Activated naive CD8-positive, alpha-beta T cell treated with anti-CD3 and anti-CD28 coated beads, Interleukin-2, amount 10 ng/mL, durations not matched to agents 7 days and 5 days (primary cell): Measurements from ENCODE around the gene IRF8. TPM values are rescaled to one million over a fixed set of nuclear protein-coding genes. Genes with fewer than 3 reads are reported as not detected.
A peak's percentile ranks its signal among the peaks of the same experiment; 100 is the strongest.
"Not testable (repeated sequence)": the region's sequence is repeated elsewhere in the genome, so short reads cannot be mapped to it uniquely, and the experiment has no call there.

Experiments
- ATAC-seq: fragments of 150-1000 bp; cut with Tn5 transposase; one replicate; pipeline ENCODE4 v1.10.0; 2021; ENCODE audit warnings: low read depth, moderate library complexity
- POLR2A ChIA-PET: fragments of 350-600 bp; sonication (Branson Sonifier 250); formaldehyde crosslinking; loops from one replicate; lab custom pipeline; 2021; ENCODE audit warnings: antibody characterized with exemption; lab: Charles Lee
- DNase-seq: peaks from one replicate; pipeline ENCODE4 v3.0.0; 2021
- H3K27ac Mint-ChIP-seq: one replicate; pipeline ENCODE4 v1.8.0; 2022; ENCODE audit warnings: mild to moderate bottlenecking, mixed read lengths
- H3K27me3 Mint-ChIP-seq: one replicate; pipeline ENCODE4 v1.8.0; 2022; ENCODE audit warnings: mild to moderate bottlenecking, moderate library complexity, mixed read lengths
- H3K36me3 Mint-ChIP-seq: one replicate; pipeline ENCODE4 v1.8.0; 2021; ENCODE audit warnings: mild to moderate bottlenecking, mixed read lengths
- H3K4me1 Mint-ChIP-seq: one replicate; pipeline ENCODE4 v1.8.0; 2021; ENCODE audit warnings: mixed read lengths
- H3K4me3 Mint-ChIP-seq: one replicate; pipeline ENCODE4 v1.8.0; 2022; ENCODE audit warnings: mild to moderate bottlenecking, moderate library complexity, mixed read lengths
- H3K9me3 Mint-ChIP-seq: one replicate; pipeline ENCODE4 v1.8.0; 2021; ENCODE audit warnings: mixed read lengths
- total RNA-seq, 2 experiments: library from RNA; stranded (reverse); gene quantifications; one replicate each; pipeline ENCODE4 v1.2.3, GENCODE V29; 2021

The IRF8 gene
- total RNA-seq, result 10 to 100 TPM; 27.8 to 30.8 TPM

GRCh38 chr16:85898521-85899442, at the start of gene IRF8:
IRF8 (plus strand) TSS chr16:85899162; CDS start chr16:85903016, 3,854 bp downstream.
- peak; percentile 87 for DNase-seq
- peak; percentile 79 for ATAC-seq
- Mint-ChIP-seq H3K9me3 (no peaks in the 10 kb centered on the region), H3K4me1 (peaks cover 53% of the 10 kb centered on the region), H3K36me3 (peaks cover 15% of the 10 kb centered on the region), H3K27ac (peak within 1 kb of the TSS; percentile 75), H3K27me3 (peaks cover 6% of the 10 kb centered on the region), H3K4me3 (peak within 1 kb of the TSS; percentile 86)
- POLR2A ChIA-PET, result interaction anchor here (0.6 to 3.6 kb wide), 7 partner anchors 10 to 137 kb away, joined by 3 to 18 read pairs (median 3); no protein-coding TSS in a partner anchor

DNA sequence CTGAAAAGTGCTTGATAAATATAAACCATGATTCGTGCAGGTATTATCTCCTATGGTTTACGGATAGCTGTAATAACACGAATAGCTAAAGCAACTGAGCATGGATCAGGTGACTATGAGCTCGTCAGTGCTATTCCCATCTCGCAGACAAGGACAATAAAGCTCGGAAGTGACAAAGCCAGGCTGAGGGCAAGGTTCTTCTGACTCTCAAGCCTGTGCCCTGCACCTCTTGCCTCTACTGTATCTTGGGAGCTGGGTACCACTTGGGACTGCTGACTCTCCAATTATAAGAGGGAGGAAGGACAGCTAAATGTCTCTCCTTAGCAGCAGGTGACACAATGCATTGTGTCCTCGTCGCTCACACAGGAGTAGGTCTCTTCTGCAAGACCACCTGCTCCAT, 49.6 kb upstream of the IRF8 start:
- DNase-seq (no peak), ATAC-seq (no peak)
- Mint-ChIP-seq H3K4me1 (peaks cover 10% of the 10 kb centered on the region), H3K36me3 (no peaks in the 10 kb centered on the region), H3K9me3 (no peaks in the 10 kb centered on the region), H3K27me3 (peaks cover 8% of the 10 kb centered on the region), H3K27ac (no peak overlapping the region), H3K4me3 (no peak overlapping the region)
- POLR2A ChIA-PET, result no interaction called here

- Mint-ChIP-seq H3K27ac (no peak overlapping the region), H3K4me3 (no peak overlapping the region), H3K4me1 (peaks cover 5% of the 10 kb centered on the region), H3K9me3 (peaks cover 3% of the 10 kb centered on the region), H3K27me3 (peaks cover 7% of the 10 kb centered on the region), H3K36me3 (no peaks in the 10 kb centered on the region)
- POLR2A ChIA-PET, result no interaction called here
- no peak for DNase-seq
- ATAC-seq, result no peak
These were observed 48.5 kb upstream of the IRF8 start for GRCh38 chr16:85850344-85850880.

DNA sequence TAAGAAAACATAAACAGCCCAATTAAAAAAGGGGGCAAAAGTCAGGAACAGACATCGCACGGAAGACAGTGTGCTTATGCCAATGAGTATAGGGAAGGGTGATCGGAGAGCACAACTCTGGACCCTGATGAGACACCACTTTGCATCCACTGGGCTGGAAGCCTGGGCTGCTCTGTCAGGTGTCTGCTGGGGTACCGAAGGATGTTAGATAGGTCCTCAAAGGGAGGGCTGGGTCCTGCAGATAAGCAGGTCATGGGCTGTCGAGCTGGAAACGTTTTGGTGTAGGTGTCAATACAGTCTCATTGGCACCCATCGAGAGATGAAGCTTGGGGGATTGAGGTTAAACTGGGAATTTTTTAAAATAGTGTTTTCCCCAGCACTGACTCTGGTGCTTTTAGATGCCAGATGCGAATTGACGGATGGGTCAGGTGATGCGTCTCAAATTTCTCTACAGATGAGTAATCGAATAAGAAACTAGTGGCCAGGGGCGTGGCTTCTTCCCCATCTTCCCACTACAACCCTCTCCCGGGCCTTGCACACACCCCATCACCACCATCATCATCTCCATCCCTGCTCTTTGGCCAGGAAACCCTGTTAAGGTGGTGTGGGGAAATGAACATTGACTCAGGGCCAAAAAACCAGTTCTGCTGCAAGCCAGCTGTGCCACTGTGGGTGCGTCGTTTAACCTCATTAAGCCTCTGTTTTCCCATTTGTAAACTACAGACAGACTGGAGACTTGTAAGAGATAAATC, 47.8 kb upstream of the IRF8 start:
- H3K27me3 Mint-ChIP-seq, result peaks cover 7% of the 10 kb centered on the region
- peaks cover 8% of the 10 kb centered on the region for H3K9me3 Mint-ChIP-seq
- no peak overlapping the region for H3K4me3 Mint-ChIP-seq
- H3K4me1 Mint-ChIP-seq, result peaks cover 6% of the 10 kb centered on the region
- no peak overlapping the region for H3K27ac Mint-ChIP-seq
- no peak for DNase-seq
- POLR2A ChIA-PET, result no interaction called here
- ATAC-seq, result no peak
- no peaks in the 10 kb centered on the region for H3K36me3 Mint-ChIP-seq

DNA sequence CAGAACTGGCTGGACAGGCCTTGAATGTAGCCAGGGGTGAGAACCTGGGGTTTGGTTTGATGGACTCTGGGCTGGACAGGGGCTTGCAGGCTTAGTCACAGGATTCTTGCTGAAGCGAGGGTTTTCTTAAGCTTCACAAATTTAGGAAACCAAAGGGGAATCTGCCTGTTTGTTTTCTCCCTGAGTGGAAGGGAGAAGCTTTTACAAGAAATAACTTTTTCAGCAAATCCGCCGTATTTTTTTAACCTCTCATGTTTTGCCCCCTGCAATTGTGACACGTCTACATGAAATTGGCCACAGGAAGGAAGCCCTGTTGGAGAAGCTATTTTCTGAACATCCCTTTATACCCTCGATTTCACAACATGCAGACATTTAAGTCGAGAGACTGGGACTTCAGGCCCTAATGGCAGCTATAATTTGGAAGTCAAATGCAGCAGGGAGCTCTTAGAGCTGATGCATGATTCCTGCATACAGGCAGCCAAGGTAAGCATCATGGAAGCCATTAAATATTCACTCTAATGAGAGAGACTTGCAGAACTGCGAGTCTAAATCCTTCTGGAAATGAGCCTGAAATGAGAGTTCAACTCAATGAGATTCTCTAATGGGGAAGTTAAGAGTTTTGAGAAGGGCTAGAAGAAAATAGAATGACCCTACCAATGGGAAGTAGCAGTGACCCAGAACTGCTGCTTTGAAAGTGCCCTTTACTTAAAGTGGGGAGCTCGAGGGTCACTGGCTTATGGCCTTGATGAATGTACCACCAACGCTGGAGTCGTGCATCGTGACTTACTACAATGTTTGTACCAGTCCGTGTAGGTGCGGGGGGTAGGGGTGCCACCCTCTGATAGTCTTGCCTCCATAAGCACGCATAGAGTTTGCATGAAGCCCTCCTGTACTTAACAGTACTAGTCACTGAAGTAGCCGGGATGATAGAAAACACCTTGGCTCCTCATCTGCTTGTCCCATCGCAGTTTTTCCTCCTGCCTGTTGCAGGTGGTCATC, 45.1 kb upstream of the IRF8 start:
- DNase-seq (no peak), ATAC-seq (no peak)
- peaks cover 9% of the 10 kb centered on the region for H3K27me3 Mint-ChIP-seq
- H3K36me3 Mint-ChIP-seq, result no peaks in the 10 kb centered on the region
- POLR2A ChIA-PET, result no interaction called here
- no peak overlapping the region for H3K27ac Mint-ChIP-seq
- H3K4me3 Mint-ChIP-seq, result no peak overlapping the region
- peaks cover 4% of the 10 kb centered on the region for H3K4me1 Mint-ChIP-seq
- peaks cover 8% of the 10 kb centered on the region for H3K9me3 Mint-ChIP-seq

- ATAC-seq (no peak), DNase-seq (no peak)
- Mint-ChIP-seq H3K27me3 (peaks cover 7% of the 10 kb centered on the region), H3K4me3 (no peak overlapping the region), H3K4me1 (peaks cover 4% of the 10 kb centered on the region), H3K27ac (no peak overlapping the region), H3K9me3 (peaks cover 8% of the 10 kb centered on the region), H3K36me3 (no peaks in the 10 kb centered on the region)
- POLR2A ChIA-PET, result no interaction called here
These were observed 44.0 kb upstream of the IRF8 start for GRCh38 chr16:85854935-85855334.

DNA sequence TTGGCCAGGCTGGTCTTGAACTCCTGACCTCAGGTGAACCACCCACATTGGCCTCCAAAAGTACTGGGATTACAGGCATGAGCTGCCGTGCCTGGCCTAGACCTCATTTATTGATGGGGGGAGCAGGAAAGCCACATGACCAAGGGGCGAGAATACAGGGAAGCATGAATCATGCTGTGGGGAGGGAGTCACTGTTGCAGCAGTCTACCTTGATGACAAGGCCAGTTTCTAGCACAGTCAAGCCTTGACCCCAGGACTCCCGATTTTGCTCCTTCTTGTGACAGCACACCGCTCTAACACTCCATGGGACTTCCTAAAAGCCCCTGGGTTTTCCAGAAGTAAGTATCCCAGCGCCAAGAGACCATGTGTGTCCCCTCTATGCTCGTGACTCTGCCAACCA, 42.9 kb upstream of the IRF8 start:
- no peaks in the 10 kb centered on the region for H3K36me3 Mint-ChIP-seq
- H3K27ac Mint-ChIP-seq, result no peak overlapping the region
- POLR2A ChIA-PET, result no interaction called here
- H3K4me3 Mint-ChIP-seq, result no peak overlapping the region
- no peak for DNase-seq
- H3K9me3 Mint-ChIP-seq, result peaks cover 8% of the 10 kb centered on the region
- ATAC-seq, result no peak
- peaks cover 4% of the 10 kb centered on the region for H3K4me1 Mint-ChIP-seq
- H3K27me3 Mint-ChIP-seq, result peaks cover 7% of the 10 kb centered on the region

- H3K9me3 Mint-ChIP-seq, result peaks cover 8% of the 10 kb centered on the region
- no peak for DNase-seq
- no peak overlapping the region for H3K27ac Mint-ChIP-seq
- no peak overlapping the region for H3K4me3 Mint-ChIP-seq
- H3K36me3 Mint-ChIP-seq, result no peaks in the 10 kb centered on the region
- peaks cover 4% of the 10 kb centered on the region for H3K4me1 Mint-ChIP-seq
- H3K27me3 Mint-ChIP-seq, result peaks cover 7% of the 10 kb centered on the region
- no peak for ATAC-seq
- POLR2A ChIA-PET, result no interaction called here
These were observed 42.4 kb upstream of the IRF8 start for GRCh38 chr16:85856585-85856984.

DNA sequence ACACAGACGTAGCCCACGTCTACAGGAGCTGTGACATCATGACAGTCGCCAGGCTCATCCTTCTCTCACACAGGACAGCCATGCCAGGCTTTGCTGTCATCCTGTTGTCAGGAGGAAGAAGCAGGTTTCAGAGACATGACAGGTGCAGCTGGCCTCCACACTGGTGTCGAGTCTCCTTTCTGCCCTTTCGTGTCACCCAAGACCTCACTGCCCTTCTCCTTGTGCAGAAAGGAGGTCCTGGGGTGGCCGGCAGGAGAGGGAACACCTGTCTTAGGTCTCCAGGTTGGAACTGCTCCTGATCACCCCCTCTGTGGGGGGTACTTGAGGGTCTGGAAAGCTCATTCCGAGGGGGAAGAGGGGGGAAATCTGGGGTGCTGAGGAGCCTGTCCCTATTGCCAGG, 41.6 kb upstream of the IRF8 start:
- Mint-ChIP-seq H3K4me1 (peaks cover 5% of the 10 kb centered on the region), H3K9me3 (peaks cover 8% of the 10 kb centered on the region), H3K27me3 (peaks cover 7% of the 10 kb centered on the region), H3K4me3 (no peak overlapping the region), H3K36me3 (no peaks in the 10 kb centered on the region), H3K27ac (no peak overlapping the region)
- POLR2A ChIA-PET, result no interaction called here
- no peak for ATAC-seq
- DNase-seq, result no peak

DNA sequence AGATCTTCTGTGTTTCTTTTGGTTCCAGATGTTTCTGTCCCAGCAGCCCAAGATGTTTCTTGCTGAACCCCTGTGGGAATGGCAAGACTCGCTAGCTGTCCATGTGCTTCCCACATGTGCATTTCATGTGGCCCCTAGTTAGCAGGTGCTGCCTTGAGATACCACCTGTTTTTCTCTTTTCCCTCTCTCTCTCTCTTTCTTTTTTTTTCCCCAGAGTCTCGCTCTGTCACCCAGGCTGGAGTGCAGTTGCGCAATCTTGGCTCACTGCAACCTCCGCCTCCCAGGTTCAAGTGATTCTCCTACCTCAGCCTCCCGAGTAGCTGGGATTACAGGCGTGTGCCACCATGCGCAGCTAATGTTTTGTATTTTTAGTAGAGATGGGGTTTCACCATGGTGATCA, 40.4 kb upstream of the IRF8 start:
- peaks cover 12% of the 10 kb centered on the region for H3K4me1 Mint-ChIP-seq
- H3K27ac Mint-ChIP-seq, DNase-seq, H3K27me3 Mint-ChIP-seq, ATAC-seq, H3K4me3 Mint-ChIP-seq, H3K36me3 Mint-ChIP-seq, POLR2A ChIA-PET, H3K9me3 Mint-ChIP-seq: not testable (repeated sequence)

- Mint-ChIP-seq H3K27ac (no peak overlapping the region), H3K36me3 (no peaks in the 10 kb centered on the region), H3K4me1 (peaks cover 12% of the 10 kb centered on the region), H3K4me3 (no peak overlapping the region), H3K27me3 (peaks cover 6% of the 10 kb centered on the region), H3K9me3 (peaks cover 8% of the 10 kb centered on the region)
- DNase-seq (no peak), ATAC-seq (no peak)
- POLR2A ChIA-PET, result no interaction called here
These were observed 39.8 kb upstream of the IRF8 start for GRCh38 chr16:85858984-85859817.

DNA sequence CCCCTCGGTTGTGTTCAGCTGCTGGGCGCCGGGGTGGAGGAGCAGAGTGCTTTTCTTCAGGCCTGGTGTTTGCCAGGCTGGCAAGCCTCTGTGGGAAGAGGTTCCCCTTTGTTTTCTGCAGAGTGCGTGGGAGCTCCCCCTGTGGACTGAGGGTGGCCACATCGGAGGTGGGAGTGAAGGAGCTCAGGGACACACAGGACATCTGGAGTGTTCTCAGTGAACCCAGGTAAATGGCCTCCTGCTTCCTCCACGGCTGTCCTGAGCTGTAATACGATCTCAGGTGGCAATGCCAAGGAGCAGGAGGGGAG, 39.2 kb upstream of the IRF8 start:
- Mint-ChIP-seq H3K4me1 (peaks cover 12% of the 10 kb centered on the region), H3K4me3 (no peak overlapping the region), H3K9me3 (peaks cover 7% of the 10 kb centered on the region), H3K36me3 (no peaks in the 10 kb centered on the region), H3K27me3 (peaks cover 9% of the 10 kb centered on the region), H3K27ac (no peak overlapping the region)
- ATAC-seq, result no peak
- DNase-seq, result no peak
- POLR2A ChIA-PET, result no interaction called here
